ENCODE measurements around the gene ROBO1.

Gene ROBO1

DNA sequence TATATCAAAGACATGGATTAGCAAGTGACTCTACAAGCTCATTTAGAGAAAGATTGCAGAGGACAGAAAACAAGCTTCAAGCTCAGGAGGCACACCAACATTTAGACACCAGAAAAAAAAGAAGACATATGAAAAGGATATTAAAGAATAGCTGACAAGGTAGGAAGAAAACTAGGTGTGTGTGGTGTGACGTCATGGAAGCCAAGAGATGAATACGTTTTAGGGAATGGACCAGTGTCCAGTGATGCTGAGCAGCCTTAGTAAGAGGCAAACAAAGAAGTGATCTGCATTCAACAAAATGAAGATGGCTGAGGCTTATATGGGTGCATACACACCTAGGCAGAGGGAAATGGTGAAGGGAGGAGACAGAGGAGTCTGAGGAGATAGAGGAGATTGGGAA, 377.4 kb downstream of the ROBO1 start:
- Histone ChIP-seq H3K27ac (no peak overlapping the region), H2AFZ (ENCODE audit: low read depth) (no peak overlapping the region), H3K4me3 (IDR thresholded peaks at IDR 0.05; ENCODE audit: insufficient read depth, low read depth, low read length) (no peak overlapping the region), H3K9ac (no peak overlapping the region), H3K27me3 (ENCODE audit: insufficient read depth, low read depth) (no peaks in the 10 kb centered on the region), H4K20me1 (ENCODE audit: insufficient read depth) (no peaks in the 10 kb centered on the region), H3K4me2 (no peak overlapping the region), H3K4me1 (ENCODE audit: low read depth, poor library complexity, severe bottlenecking) (no peaks in the 10 kb centered on the region), H3K36me3 (ENCODE audit: insufficient read depth) (no peaks in the 10 kb centered on the region), H3K79me2 (ENCODE audit: insufficient read depth, low read depth) (no peaks in the 10 kb centered on the region)
- TF ChIP-seq, protein P1, sequence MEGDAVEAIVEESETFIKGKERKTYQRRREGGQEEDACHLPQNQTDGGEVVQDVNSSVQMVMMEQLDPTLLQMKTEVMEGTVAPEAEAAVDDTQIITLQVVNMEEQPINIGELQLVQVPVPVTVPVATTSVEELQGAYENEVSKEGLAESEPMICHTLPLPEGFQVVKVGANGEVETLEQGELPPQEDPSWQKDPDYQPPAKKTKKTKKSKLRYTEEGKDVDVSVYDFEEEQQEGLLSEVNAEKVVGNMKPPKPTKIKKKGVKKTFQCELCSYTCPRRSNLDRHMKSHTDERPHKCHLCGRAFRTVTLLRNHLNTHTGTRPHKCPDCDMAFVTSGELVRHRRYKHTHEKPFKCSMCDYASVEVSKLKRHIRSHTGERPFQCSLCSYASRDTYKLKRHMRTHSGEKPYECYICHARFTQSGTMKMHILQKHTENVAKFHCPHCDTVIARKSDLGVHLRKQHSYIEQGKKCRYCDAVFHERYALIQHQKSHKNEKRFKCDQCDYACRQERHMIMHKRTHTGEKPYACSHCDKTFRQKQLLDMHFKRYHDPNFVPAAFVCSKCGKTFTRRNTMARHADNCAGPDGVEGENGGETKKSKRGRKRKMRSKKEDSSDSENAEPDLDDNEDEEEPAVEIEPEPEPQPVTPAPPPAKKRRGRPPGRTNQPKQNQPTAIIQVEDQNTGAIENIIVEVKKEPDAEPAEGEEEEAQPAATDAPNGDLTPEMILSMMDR (conservative IDR thresholded peaks at IDR 0.05; ENCODE audit: low read depth, low read length) = no peak

DNA sequence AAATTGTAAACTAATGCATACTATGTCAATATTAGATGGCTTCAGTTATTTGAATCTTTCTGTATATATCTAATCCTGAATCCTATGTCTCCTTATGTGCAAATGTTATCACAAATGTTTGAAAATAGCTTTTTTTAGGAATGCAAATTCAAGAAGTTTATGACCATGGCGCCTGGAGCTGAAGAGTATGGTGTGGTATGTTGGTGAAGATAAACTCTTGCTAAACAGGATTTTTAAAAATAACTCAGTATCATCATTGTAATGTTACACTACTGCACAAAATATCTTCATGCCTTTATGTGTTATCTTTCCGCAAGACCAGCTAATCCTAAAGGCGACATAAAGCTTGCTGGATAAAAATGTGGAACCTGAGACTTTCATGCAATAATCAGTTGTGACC, 382.6 kb downstream of the ROBO1 start:
- H3K79me2 ChIP-seq (ENCODE audit: insufficient read depth, low read depth) = no peaks in the 10 kb centered on the region
- no peak overlapping the region for H3K4me3 ChIP-seq (IDR thresholded peaks at IDR 0.05; ENCODE audit: insufficient read depth, low read depth, low read length)
- H3K27ac ChIP-seq = no peak overlapping the region
- TF ChIP-seq, protein P1 (conservative IDR thresholded peaks at IDR 0.05; ENCODE audit: low read depth, low read length) = no peak
- no peak overlapping the region for H3K4me2 ChIP-seq
- H3K27me3 ChIP-seq (ENCODE audit: insufficient read depth, low read depth) = no peaks in the 10 kb centered on the region
- H3K4me1 ChIP-seq (ENCODE audit: low read depth, poor library complexity, severe bottlenecking) = no peaks in the 10 kb centered on the region
- no peak overlapping the region for H3K9ac ChIP-seq
- no peaks in the 10 kb centered on the region for H4K20me1 ChIP-seq (ENCODE audit: insufficient read depth)
- no peaks in the 10 kb centered on the region for H3K36me3 ChIP-seq (ENCODE audit: insufficient read depth)
- H2AFZ ChIP-seq (ENCODE audit: low read depth) = no peak overlapping the region

DNA sequence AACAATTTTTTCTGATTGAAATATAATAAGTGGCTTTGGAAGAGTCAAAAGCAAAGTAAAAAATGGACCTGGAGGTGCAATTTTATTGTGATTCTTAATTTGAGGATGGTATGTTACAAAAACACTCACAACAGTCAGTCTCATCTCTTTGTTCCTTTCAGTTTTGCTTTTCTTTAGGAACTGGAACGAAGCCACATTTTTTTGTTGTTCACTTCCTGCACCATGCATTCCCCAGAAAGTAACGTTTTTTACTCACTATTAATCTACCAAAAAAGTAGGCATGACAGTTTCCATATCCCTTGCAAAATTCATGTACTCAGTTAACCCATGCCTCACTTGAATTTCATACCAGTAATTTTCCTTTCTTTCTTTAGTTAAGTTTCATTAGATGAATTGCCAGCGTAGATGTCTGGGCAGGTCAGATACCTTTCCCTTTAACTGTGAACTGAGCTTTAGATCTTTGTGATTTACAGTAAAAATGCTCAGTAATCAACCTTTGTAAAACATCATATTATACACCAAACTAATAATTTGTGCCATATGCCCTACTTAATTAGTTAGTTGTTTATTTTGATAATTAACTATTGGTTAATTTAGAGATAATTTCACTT, 384.3 kb downstream of the ROBO1 start:
- H3K4me2 ChIP-seq = no peak overlapping the region
- no peaks in the 10 kb centered on the region for H4K20me1 ChIP-seq (ENCODE audit: insufficient read depth)
- H3K36me3 ChIP-seq (ENCODE audit: insufficient read depth) = no peaks in the 10 kb centered on the region
- no peaks in the 10 kb centered on the region for H3K4me1 ChIP-seq (ENCODE audit: low read depth, poor library complexity, severe bottlenecking)
- no peak overlapping the region for H3K27ac ChIP-seq
- TF ChIP-seq, protein P1 (conservative IDR thresholded peaks at IDR 0.05; ENCODE audit: low read depth, low read length) = no peak
- H3K4me3 ChIP-seq (IDR thresholded peaks at IDR 0.05; ENCODE audit: insufficient read depth, low read depth, low read length) = no peak overlapping the region
- H3K79me2 ChIP-seq (ENCODE audit: insufficient read depth, low read depth) = no peaks in the 10 kb centered on the region
- no peaks in the 10 kb centered on the region for H3K27me3 ChIP-seq (ENCODE audit: insufficient read depth, low read depth)
- no peak overlapping the region for H3K9ac ChIP-seq
- H2AFZ ChIP-seq (ENCODE audit: low read depth) = no peak overlapping the region

DNA sequence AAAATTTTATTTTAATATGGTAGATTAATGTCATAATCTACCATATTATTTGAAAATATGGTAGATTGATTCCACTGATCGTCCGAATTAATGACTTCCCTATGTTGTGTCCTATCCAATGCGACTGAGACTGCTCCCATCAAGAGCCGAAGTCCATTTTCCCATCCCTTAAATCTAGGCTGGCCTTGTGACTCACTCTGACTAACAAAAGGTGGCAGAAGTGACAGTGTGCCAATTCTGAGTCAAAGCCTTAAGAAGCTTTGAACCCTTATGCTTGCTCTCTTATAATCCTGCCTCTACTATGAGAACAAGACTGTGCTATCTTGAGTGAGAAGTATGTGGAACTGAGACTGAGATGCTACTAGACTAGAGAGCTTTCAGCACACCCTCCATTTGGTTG, 387.2 kb downstream of the ROBO1 start:
- H3K27ac ChIP-seq = no peak overlapping the region
- H2AFZ ChIP-seq (ENCODE audit: low read depth) = no peak overlapping the region
- H3K27me3 ChIP-seq (ENCODE audit: insufficient read depth, low read depth) = no peaks in the 10 kb centered on the region
- no peaks in the 10 kb centered on the region for H3K4me1 ChIP-seq (ENCODE audit: low read depth, poor library complexity, severe bottlenecking)
- H4K20me1 ChIP-seq (ENCODE audit: insufficient read depth) = no peaks in the 10 kb centered on the region
- no peak overlapping the region for H3K4me3 ChIP-seq (IDR thresholded peaks at IDR 0.05; ENCODE audit: insufficient read depth, low read depth, low read length)
- H3K4me2 ChIP-seq = no peak overlapping the region
- TF ChIP-seq, protein P1 (conservative IDR thresholded peaks at IDR 0.05; ENCODE audit: low read depth, low read length) = no peak
- H3K79me2 ChIP-seq (ENCODE audit: insufficient read depth, low read depth) = no peaks in the 10 kb centered on the region
- H3K9ac ChIP-seq = no peak overlapping the region
- H3K36me3 ChIP-seq (ENCODE audit: insufficient read depth) = no peaks in the 10 kb centered on the region
